Left lobe of liver (tissue), 2 donors: ENCODE results near the gene SNTB2. TPM values are rescaled to one million over a fixed set of nuclear protein-coding genes. Genes with fewer than 3 reads are reported as not detected.

ENCODE experiments used
- ATAC-seq: fragments of 200-7000 bp; cut with Tn5 transposase; one replicate; pipeline ENCODE4 v1.9.1; 2020; ENCODE audit warnings: mild to moderate bottlenecking, moderate library complexity
- DNase-seq: peaks from one replicate; pipeline ENCODE4 v3.0.0-alpha.2; 2020; ENCODE audit warnings: low spot score
- total RNA-seq: library from RNA; stranded (reverse); gene quantifications from one replicate; pipeline ENCODE4 v1.2.1, GENCODE V29; 2021
- donor health status: DM: no; HTN: no; CAD: no; lungs with moderate emphysema.
- donor health status: DM: no; HTN: yes; CAD: no.

SNTB2 gene
- total RNA-seq, 1 donor from 2014 or later = 11.6 TPM

- peak; percentile 96 for DNase-seq
- ATAC-seq = peak; percentile 85
Measured at GRCh38 chr16:69330286-69331109, 143.5 kb downstream of the SNTB2 start, which contains the start of gene PDF. Gene PDF (minus strand): TSS chr16:69330588. CDS start chr16:69330570, 18 bp downstream.

GRCh38 chr16:69334696-69335095 lies 147.7 kb downstream of the SNTB2 start:
- DNase-seq = no peak
- ATAC-seq = no peak

- peak; percentile 1 for ATAC-seq
Measured at GRCh38 chr16:69338557-69339288, 151.8 kb downstream of the SNTB2 start.

GRCh38 chr16:69339289-69340094 lies 152.5 kb downstream of the SNTB2 start, which contains the start of the genes COG8 and NIP7:
Gene COG8 (minus strand): TSS chr16:69339564. CDS start chr16:69339552, 12 bp downstream.
Gene NIP7 (plus strand): TSS chr16:69339772. CDS start chr16:69339830, 58 bp downstream.
- peak; percentile 96 for ATAC-seq

More at GRCh38 chr16:69338557-69339288, 151.8 kb downstream of the SNTB2 start:
- no peak for DNase-seq

GRCh38 chr16:69340095-69340644 lies 153.2 kb downstream of the SNTB2 start:
- DNase-seq (no peak), ATAC-seq (no peak)

More at GRCh38 chr16:69339289-69340094, 152.5 kb downstream of the SNTB2 start, which contains the start of the genes COG8 and NIP7:
- DNase-seq = peak; percentile 96

GRCh38 chr16:69344171-69344570 lies 157.2 kb downstream of the SNTB2 start:
- DNase-seq = no peak
- no peak for ATAC-seq

- no peak for ATAC-seq
- DNase-seq = no peak
Measured at GRCh38 chr16:69345923-69346322, 159.0 kb downstream of the SNTB2 start.

- DNase-seq (no peak), ATAC-seq (no peak)
Measured at GRCh38 chr16:69346683-69347082, 159.7 kb downstream of the SNTB2 start.

- DNase-seq = no peak
- ATAC-seq = no peak
Measured at GRCh38 chr16:69348222-69348621, 161.3 kb downstream of the SNTB2 start.

- ATAC-seq = no peak
- no peak for DNase-seq
Measured at GRCh38 chr16:69349536-69349935, 162.6 kb downstream of the SNTB2 start.

- DNase-seq (no peak), ATAC-seq (peak; percentile 13)
Measured at GRCh38 chr16:69350536-69351133, 163.7 kb downstream of the SNTB2 start.

GRCh38 chr16:69351309-69352027 lies 164.5 kb downstream of the SNTB2 start, which contains the start of gene TMED6:
Gene TMED6 (minus strand): TSS chr16:69351786. CDS start chr16:69351753, 33 bp downstream.
- ATAC-seq = peak; percentile 95
- peak; percentile 74 for DNase-seq

Other genes with a start within 250 kb of the SNTB2 start
- 0.53 TPM for gene HAS3, start 81.5 kb upstream of the SNTB2 start, total RNA-seq
- gene CHTF8, start 54.6 kb upstream of the SNTB2 start, total RNA-seq = 59.1 TPM
- 17.6 TPM for gene UTP4, start 54.5 kb upstream of the SNTB2 start, total RNA-seq
- 12.9 TPM for gene VPS4A, start 124.2 kb downstream of the SNTB2 start, total RNA-seq
- gene PDF, start 143.4 kb downstream of the SNTB2 start, total RNA-seq = 22.0 TPM
- gene COG8, start 152.4 kb downstream of the SNTB2 start, total RNA-seq = 27.8 TPM
- gene NIP7, start 152.6 kb downstream of the SNTB2 start, total RNA-seq = 8.1 TPM
- gene TMED6, start 164.6 kb downstream of the SNTB2 start, total RNA-seq = 3.1 TPM
- gene TERF2, start 198.8 kb downstream of the SNTB2 start, total RNA-seq = 12.0 TPM
- gene CYB5B, start 237.5 kb downstream of the SNTB2 start, total RNA-seq = 27.1 TPM